ENCODE measurements around the gene KIF5C.

KIF5C gene

GRCh38 chr2:149055751-149056150 is 180.7 kb downstream of the KIF5C start:
- Histone ChIP-seq H3K4me3 (ENCODE audit: severe bottlenecking) (no peak overlapping the region), H3K27me3 (ENCODE audit: insufficient read depth, poor library complexity, severe bottlenecking) (no peaks in the 10 kb centered on the region), H3K9me3 (ENCODE audit: severe bottlenecking) (no peaks in the 10 kb centered on the region), H3K4me1 (ENCODE audit: insufficient read depth, poor library complexity, severe bottlenecking) (peaks cover 4% of the 10 kb centered on the region), H3K27ac (ENCODE audit: poor library complexity, severe bottlenecking) (no peak overlapping the region), H3K36me3 (ENCODE audit: low read depth) (no peaks in the 10 kb centered on the region)
- ATAC-seq (ENCODE audit: low read depth), result peak; percentile 68
- no peak for DNase-seq (ENCODE audit: low spot score)
- TF ChIP-seq, protein P1, sequence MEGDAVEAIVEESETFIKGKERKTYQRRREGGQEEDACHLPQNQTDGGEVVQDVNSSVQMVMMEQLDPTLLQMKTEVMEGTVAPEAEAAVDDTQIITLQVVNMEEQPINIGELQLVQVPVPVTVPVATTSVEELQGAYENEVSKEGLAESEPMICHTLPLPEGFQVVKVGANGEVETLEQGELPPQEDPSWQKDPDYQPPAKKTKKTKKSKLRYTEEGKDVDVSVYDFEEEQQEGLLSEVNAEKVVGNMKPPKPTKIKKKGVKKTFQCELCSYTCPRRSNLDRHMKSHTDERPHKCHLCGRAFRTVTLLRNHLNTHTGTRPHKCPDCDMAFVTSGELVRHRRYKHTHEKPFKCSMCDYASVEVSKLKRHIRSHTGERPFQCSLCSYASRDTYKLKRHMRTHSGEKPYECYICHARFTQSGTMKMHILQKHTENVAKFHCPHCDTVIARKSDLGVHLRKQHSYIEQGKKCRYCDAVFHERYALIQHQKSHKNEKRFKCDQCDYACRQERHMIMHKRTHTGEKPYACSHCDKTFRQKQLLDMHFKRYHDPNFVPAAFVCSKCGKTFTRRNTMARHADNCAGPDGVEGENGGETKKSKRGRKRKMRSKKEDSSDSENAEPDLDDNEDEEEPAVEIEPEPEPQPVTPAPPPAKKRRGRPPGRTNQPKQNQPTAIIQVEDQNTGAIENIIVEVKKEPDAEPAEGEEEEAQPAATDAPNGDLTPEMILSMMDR (IDR thresholded peaks at IDR 0.05; ENCODE audit: poor library complexity, severe bottlenecking), result no peak

DNA sequence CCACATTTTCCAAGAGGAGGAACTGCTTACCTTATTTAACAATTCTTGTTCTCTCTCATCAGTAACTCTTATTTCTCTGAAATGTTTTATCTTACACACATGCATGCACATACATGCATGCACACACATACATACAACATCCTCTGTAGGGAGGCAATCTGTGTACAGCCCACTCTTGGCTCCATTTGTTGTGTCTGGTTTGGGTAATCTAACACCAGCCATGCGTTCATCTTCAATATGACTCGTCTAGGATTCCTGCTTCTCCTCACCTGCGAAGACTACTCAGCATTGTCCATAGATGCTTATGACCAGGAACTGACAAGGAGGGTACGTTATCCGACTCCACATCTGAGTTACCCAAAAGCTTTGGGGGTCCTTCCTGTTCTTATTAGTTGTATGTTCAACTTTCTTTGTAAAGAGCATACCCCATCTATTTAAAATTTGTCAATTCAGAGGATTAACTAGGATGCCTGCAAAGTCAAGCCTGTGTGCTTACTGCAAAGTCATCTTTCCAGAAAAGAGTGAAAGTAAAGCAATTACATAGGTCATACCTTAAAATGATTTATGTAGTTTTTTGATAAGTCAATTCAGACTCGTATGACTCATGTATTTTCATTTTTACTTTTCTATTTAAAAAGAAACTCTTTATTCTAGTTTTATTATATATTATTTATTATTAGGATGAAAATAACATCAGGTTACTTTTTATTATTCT is 181.7 kb downstream of the KIF5C start:
- Histone ChIP-seq H3K9me3 (ENCODE audit: severe bottlenecking) (no peaks in the 10 kb centered on the region), H3K4me1 (ENCODE audit: insufficient read depth, poor library complexity, severe bottlenecking) (peaks cover 4% of the 10 kb centered on the region), H3K4me3 (ENCODE audit: severe bottlenecking) (no peak overlapping the region), H3K27me3 (ENCODE audit: insufficient read depth, poor library complexity, severe bottlenecking) (no peaks in the 10 kb centered on the region), H3K27ac (ENCODE audit: poor library complexity, severe bottlenecking) (no peak overlapping the region), H3K36me3 (ENCODE audit: low read depth) (no peaks in the 10 kb centered on the region)
- TF ChIP-seq, protein P1 (IDR thresholded peaks at IDR 0.05; ENCODE audit: poor library complexity, severe bottlenecking), result no peak
- DNase-seq (ENCODE audit: low spot score), result no peak
- peak; percentile 48; the same call in 1 of the 3 replicates for ATAC-seq (ENCODE audit: low read depth)

- DNase-seq (ENCODE audit: low spot score) (no peak), ATAC-seq (ENCODE audit: low read depth) (no peak)
- TF ChIP-seq, protein P1 (IDR thresholded peaks at IDR 0.05; ENCODE audit: poor library complexity, severe bottlenecking), result no peak
- Histone ChIP-seq H3K27ac (ENCODE audit: poor library complexity, severe bottlenecking) (no peak overlapping the region), H3K4me3 (ENCODE audit: severe bottlenecking) (no peak overlapping the region), H3K4me1 (ENCODE audit: insufficient read depth, poor library complexity, severe bottlenecking) (peaks cover 4% of the 10 kb centered on the region), H3K36me3 (ENCODE audit: low read depth) (no peaks in the 10 kb centered on the region), H3K9me3 (ENCODE audit: severe bottlenecking) (no peaks in the 10 kb centered on the region), H3K27me3 (ENCODE audit: insufficient read depth, poor library complexity, severe bottlenecking) (no peaks in the 10 kb centered on the region)
Measured at GRCh38 chr2:149057401-149057800, 182.4 kb downstream of the KIF5C start.

DNA sequence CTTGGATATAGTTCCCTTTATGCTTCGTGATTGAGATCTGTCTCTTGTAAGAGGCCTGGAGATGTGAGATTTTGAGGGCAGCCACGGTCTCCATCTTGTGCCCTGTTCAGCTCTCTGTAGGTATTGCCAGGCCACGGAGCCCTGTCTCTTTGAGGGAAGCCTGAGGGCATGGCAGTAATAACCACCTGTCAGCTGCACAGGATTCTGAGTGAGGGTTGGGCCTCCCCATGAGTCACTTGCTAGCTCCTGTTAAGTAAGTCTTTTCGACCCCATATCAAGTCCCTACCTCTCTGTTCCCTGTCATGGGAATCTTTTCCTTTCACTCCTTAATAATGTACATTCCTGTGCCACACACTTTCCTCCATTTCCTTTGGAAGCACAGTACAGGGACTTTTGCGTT is 183.9 kb downstream of the KIF5C start:
- H3K27ac ChIP-seq (ENCODE audit: poor library complexity, severe bottlenecking), result no peak overlapping the region
- TF ChIP-seq, protein P1 (IDR thresholded peaks at IDR 0.05; ENCODE audit: poor library complexity, severe bottlenecking), result no peak
- peaks cover 4% of the 10 kb centered on the region for H3K4me1 ChIP-seq (ENCODE audit: insufficient read depth, poor library complexity, severe bottlenecking)
- H3K36me3 ChIP-seq (ENCODE audit: low read depth), result no peaks in the 10 kb centered on the region
- H3K27me3 ChIP-seq (ENCODE audit: insufficient read depth, poor library complexity, severe bottlenecking), result no peaks in the 10 kb centered on the region
- ATAC-seq (ENCODE audit: low read depth) (no peak), DNase-seq (ENCODE audit: low spot score) (no peak)
- H3K9me3 ChIP-seq (ENCODE audit: severe bottlenecking), result no peaks in the 10 kb centered on the region
- H3K4me3 ChIP-seq (ENCODE audit: severe bottlenecking), result no peak overlapping the region

DNA sequence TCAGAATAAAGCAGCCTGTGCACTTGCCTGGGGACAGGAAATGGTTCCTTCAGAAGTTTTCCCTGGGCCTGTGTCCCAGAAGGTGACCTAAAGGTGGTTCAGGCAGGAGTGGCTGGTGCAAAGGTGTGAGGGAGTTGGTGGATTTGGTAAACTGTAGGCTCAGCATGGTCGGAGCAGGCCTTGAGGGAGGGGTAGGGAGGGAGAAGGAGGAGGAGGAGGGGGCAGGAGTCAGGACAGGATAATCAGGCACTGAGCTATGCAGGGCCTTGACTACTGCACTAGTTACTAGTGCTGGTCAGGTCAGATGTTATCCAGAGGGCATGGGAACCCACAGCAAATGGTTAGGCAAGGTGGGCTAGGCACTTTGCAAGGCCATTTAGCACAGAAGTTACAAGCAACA is 184.8 kb downstream of the KIF5C start:
- Histone ChIP-seq H3K4me3 (ENCODE audit: severe bottlenecking) (no peak overlapping the region), H3K4me1 (ENCODE audit: insufficient read depth, poor library complexity, severe bottlenecking) (peaks cover 4% of the 10 kb centered on the region), H3K27ac (ENCODE audit: poor library complexity, severe bottlenecking) (no peak overlapping the region), H3K36me3 (ENCODE audit: low read depth) (no peaks in the 10 kb centered on the region), H3K27me3 (ENCODE audit: insufficient read depth, poor library complexity, severe bottlenecking) (no peaks in the 10 kb centered on the region), H3K9me3 (ENCODE audit: severe bottlenecking) (no peaks in the 10 kb centered on the region)
- no peak for ATAC-seq (ENCODE audit: low read depth)
- no peak for DNase-seq (ENCODE audit: low spot score)
- TF ChIP-seq, protein P1 (IDR thresholded peaks at IDR 0.05; ENCODE audit: poor library complexity, severe bottlenecking), result no peak

All from RWPE2 (cell line).